Stimulated activated CD4-positive, alpha-beta T cell treated with anti-CD3 and anti-CD28 coated beads, Interleukin-15, amount 100 ng/mL, for 1 hour (primary cell): ENCODE data around the gene CXCL13.
"Not testable (repeated sequence)": the region's sequence is repeated elsewhere in the genome, so short reads cannot be mapped to it uniquely, and the experiment has no call there.

ENCODE experiments used
- DNase-seq, 2 donors: peaks; one replicate each; pipeline ENCODE4 v3.0.0-alpha.2; 2020; ENCODE audit warnings: low read depth in 1 of 2, low spot score in 1 of 2

CXCL13 gene, protein sequence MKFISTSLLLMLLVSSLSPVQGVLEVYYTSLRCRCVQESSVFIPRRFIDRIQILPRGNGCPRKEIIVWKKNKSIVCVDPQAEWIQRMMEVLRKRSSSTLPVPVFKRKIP

DNA sequence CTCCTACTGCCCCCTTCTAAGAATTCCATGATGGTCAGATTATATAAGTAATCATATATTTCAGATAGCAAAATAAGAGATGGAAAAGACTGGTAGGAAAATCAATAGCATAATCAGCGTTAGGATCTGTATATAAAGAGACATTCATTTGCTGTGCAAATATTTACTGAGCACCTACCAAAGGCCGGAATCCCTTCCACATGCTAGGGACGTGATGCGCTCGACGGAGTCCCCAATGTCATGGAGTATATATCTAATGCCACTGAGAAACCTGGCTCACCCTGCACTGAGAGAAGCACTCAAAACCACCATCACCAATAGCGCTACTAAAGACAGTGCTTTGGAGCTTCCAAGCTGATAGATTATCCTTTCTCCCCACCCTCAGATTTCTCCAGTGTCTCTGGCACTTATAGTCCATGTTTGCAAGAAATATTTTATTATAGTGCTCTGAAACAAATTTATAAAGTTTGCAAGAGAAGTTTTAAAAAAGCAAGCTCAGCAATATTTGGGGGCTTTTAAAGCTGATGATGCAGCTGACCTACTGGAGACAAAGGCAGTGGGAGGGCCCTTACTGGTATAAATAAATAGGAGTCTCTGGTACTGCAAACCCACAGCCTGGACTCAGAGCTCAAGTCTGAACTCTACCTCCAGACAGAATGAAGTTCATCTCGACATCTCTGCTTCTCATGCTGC is at the start of gene CXCL13:
TSS of gene CXCL13 (plus strand) at position 611 of the 693 bp plus-strand sequence. CDS start at position 657, 46 bp downstream.
- no peak for DNase-seq

DNA sequence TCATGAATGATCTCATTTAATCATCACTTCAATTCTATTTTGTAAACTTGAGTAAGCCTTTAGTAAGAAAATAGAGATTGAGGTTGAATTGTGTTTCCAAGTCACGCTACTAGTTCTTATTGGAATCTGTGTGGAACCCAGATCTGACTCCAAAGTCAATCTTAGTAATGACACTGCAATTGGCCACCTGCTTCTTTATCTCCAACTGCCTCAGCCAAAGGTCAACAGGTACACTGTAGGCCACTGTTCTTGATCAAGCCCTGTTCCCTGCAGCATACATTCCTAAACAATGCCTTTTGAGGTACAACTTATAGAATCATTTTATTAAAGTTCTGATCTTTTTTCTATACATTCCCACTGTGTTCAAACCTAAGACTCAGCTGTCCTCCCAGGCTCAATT is 45.5 kb upstream of the CXCL13 start:
- no peak for DNase-seq

DNA sequence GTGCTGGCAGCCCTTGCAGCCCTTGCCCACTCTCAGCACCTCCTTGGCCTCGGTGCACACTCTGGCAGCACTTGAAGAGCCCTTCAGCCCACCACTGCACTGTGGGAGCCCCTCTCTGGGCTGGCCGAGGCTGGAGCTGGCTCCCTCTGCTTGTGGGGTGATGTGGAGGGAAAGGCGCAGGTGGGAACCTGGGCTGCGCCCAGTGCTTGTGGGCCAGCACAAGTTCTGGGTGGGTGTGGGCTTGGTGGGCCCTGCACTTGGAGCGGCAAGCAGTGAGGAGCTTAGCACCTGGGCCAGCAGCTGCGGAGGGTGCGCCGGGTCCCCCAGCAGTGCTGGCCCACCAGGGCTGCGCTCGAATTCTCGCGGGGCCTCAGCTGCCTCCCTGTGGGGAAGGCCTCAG is 43.9 kb upstream of the CXCL13 start:
- not testable (repeated sequence) for DNase-seq

DNA sequence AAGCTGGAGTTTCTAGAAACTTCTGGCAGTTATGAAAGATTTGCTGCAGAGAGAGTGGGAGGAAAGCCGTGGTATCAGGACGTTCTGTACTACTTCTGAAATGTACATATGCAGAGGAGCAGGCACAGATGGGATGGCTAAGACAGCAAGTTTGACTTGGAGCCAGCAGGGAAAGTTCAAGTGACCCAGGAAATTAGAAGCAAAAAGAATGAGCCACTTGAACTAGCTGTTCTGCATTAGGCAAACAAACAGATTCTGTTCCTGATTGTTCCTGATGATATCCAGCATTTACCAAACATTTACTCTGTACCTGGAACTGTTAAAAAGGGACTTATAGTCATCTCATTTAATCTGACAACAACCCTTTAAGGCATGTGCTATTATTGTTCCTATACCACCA is 41.4 kb upstream of the CXCL13 start:
- no peak for DNase-seq

DNA sequence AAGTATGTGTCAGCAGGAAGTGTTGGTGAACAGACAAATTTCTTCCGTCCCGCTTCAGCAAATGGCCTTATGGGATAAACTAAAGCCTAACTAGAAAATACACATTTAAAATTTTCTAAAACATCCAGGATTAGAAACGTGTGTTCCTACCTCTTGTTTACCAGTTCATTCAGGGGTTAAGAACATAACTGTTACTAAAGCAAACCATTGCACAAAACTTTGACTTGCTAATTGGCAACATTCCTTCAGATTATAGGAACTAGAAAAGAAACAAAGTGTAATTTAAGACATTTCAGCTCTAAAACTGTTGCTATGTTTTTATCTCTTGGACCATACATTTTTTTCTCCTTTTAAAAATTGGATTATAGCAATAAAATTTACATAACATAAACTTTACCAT is 39.5 kb upstream of the CXCL13 start:
- DNase-seq: no peak

DNA sequence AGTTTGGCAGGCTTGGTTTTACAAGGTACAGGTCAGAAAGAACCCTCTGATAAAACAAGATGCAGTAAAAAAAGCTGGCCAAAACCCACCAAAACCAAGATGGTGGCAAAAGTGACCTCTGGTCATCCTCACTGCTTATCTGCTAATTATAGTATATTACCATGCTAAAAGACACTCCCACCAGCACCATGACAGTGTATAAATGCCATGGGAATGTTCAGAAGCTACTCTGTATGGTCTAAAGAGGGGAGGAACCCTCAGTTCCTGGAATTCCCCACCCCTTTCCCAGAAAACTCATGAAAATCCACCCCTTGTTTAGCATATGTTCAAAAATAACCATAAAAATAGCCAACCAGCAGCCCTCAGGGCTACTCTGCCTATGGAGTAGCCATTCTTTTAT is 38.1 kb upstream of the CXCL13 start:
- DNase-seq: no peak

DNA sequence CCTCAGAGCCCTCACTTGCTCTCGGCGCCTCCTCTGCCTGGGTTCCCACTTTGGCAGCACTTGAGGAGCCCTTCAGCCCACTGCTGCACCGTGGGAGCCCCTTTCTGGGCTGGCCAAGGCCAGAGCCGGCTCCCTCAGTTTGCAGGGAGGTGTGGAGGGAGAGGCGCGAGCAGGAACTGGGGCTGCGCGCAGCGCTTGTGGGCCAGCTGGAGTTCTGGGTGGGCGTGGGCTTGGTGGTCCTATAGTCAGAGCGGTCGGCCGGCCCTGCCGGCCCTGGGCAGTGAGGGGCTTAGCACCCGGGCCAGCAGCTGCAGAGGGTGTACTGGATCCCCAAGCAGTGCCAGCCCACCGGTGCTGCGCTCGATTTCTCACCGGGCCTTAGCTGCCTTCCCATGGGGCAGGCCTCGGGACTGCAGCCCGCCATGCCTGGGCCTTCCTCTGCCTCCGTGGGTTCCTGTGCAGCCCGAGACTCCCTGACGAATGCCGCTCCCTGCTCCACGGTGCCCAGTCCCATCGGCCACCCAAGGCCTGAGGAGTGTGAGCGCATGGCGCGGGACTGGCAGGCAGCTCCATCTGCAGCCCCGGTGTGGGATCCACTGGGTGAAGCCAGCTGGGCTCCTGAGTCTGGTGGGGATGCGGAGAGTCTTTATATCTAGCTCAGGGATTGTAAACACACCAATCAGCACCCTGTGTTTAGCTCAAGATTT is 35.0 kb upstream of the CXCL13 start:
- not testable (repeated sequence) for DNase-seq

DNA sequence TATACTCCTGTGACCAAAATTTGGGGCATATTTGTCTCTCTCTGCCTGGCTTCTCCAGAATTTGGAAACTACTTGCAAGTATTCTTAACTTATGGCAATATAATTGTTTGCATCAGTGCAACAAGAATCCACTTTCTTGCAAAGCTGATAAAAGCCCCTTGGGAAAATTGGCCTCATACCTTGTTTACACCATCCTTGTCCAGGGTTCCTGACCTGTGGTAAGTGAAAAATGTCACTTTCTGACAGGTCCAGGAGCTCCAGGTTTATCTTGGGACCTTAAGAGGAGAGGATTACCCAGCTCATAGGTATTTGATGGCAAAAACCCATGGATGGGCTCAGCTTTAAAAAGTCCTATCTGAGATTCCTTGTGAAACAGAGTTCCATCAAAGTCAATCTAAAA is 29.3 kb upstream of the CXCL13 start:
- DNase-seq: no peak

DNA sequence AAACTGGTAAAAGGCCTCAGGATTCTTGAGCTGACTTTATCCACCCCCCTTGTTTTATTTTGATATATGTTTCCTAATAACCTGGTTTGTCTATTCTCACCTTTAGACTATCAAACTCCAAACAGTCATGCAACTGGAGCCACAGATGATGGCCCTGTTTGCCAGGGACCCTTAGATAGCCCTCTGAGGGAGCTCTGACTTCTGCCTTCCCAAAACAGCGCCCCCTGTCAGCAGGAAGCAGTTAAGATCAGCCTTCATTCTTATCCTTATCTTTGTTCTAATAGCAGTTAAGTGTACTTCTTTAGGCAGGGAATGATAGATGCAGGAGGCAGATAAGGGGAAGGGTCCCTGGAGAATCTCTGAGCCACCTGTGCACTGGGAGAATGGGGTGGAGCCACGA is 27.5 kb upstream of the CXCL13 start:
- no peak for DNase-seq

DNA sequence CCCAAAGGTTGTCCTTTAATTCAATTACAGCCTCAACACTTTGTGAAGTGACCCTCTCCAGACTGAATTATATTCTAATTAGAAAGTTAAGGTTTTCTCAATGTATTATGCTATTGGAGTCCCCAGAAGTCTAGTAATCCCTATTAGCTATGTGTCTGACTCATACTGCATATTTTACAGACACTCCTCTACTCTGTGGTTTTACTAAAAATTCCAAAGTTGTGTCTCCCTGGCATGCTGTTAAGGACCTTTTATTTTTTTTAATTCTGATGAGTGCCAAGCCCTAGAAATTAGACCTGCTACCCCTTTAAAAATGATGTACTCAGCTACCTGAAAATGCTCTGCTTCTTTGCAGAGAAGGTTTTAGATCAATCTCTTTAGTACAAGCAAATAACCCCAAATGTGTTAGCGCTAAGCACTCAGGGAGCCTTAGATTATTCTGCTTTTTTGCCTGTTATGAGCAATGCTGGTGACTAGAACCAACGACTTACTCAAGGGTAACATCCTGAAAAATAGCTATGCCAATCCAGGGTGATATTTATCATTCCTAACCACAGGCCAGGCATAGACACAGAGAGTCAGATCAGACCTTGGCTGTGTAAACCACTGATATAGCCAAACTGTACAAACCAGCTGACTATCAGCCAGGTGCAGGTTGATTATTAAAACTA is 26.1 kb upstream of the CXCL13 start:
- DNase-seq: no peak

DNA sequence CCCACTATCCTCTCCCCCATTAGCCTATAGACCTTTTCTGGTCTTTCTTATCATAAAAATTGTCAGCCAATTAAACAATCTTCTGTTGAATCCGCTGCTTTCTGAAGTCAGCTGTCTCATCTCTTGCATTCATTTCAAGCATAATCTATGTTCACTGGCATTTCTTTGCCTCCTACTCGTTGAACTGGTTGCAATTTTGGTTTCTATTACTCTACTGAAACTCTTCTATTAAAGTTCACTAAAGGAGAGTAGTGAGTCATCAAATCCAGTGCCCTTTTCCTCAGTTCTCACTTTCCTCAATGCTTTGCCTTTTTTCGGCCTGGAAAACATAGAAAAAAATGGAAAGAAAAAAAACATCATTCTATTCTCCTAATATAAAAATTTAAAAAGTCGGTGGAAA is 23.9 kb upstream of the CXCL13 start:
- DNase-seq: no peak

DNA sequence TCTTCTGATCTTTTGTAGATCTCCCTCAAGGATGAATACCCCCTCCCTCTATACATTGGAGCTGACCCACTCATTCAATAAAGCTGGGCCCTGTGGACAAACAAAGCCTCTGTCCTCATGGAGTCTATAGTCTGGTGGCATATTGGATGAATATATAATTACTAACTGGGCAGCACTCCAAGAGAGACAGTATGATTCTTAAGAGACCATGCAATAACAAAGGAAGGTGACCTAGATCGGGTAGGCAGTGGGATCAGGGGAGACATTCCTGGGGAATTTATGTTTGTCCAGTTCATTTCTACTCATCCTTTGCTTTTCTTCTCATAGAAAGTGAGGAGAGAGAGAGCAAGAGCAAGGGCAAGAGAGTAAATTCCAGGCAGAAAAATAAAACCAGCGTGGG is 23.5 kb upstream of the CXCL13 start:
- no peak for DNase-seq

DNA sequence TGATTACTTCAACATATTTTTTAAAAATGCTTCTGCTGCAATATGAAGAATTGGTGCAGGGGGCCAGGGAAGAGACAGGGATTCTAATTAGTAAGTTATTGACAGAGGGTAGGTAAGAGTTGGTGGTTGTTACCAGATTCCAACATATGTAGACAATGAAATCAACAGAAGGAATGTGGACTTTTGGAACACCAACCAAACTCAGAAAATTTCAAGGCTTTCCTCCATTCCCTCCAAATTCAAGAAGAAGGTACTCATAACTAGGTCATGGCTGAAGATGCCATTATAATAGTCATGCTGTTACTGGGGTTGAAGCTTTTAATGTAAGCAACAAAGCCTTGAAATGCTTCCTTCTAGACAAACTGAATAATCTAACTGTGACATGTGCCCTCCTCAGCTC is 22.9 kb upstream of the CXCL13 start:
- no peak for DNase-seq

DNA sequence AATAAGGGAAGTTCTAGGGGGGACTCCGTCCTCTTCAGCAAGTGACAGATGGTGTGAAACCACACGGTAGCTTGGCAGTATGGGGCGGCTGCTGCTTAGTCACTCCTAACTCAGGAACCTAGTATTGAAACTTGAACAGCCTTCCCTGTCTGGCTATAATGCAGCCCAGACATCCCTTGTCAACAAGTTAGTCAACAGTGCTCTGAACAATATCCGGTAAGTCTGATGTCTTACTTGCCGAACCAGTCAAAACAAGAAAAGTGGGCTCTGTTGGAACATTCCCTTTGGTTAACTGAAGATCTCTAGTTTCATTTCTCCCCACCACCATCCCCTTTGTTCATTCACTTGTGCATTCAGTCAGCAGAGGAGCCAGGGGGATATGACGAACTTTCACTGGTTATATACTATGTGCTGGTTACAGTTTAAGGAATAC is 18.7 kb upstream of the CXCL13 start:
- peak in 1 of 2 donors; percentile 20 for DNase-seq

DNA sequence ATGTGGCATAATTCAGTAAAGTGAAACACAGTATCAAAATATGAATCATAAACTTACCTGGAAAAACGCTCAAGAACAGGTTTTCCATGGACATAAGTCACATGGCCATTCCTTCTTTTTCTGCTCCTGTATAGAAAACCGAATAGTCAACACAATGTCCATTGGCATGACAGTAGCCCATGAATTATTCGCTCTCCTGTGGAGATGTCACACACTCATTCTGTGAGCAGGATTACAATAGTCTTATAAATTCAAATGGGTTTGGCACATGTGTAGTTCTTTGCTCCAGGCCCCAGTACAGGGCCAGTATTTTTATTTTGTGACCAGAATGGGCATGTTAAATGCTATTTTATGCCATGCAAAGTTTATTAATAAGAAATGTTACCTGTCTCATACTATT is 15.1 kb upstream of the CXCL13 start:
- no peak for DNase-seq

DNA sequence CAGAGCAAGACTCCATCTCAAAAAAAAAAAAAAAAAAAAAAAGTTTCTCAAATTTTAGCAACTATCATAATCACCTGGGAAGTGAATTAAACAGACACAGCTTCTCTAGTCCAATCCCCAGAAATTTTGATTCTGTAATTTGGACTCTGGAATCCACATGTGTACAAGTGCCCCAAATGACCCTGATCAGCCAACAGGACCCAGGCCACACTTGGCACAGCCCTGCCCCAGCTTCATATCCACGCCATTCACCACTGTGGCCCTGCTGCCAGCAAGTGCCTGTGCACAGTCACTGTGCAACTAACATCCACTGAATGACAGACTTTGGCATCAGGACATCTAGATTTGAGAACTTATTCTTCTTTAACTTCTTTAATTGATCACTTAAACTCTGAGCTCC is 14.1 kb upstream of the CXCL13 start:
- DNase-seq: no peak

DNA sequence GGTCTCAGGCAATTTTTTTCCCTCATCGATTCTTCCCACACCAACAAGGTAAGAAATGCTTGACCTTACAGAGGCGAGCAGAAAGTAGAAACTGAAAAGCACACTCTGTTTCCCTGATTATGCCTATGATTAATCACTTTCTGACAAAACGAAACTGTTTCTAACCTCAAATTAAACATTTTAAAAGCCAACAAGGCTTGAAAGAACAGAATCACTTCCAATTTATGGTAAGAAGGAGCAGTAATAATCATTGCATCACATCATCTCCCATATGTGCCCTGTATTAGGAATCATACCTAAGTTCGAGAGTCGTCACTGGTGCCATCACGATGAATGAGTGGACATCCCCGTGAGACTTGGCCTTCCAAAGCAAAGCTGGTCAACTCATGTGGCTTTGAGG is 12.5 kb upstream of the CXCL13 start:
- DNase-seq: no peak

DNA sequence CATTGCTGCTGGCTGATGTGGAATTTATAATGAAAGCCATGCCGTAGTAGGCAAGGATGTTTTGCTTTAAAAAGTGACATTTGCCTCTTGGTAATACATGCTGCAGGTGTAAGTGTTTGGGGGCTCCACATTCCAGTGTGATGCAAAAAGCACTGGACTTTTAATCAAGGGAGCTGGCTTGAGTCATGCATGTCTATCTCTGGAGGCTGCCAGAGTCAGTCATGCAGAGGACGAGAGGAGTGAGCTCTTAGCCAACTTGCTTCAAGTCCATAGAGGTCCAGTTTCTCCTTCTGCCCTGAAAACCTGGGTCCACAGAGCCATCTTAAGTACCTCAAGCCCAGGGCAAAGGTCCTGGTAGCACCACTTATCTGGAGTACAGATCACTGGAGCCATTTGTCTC is 11.6 kb upstream of the CXCL13 start:
- DNase-seq: no peak

DNA sequence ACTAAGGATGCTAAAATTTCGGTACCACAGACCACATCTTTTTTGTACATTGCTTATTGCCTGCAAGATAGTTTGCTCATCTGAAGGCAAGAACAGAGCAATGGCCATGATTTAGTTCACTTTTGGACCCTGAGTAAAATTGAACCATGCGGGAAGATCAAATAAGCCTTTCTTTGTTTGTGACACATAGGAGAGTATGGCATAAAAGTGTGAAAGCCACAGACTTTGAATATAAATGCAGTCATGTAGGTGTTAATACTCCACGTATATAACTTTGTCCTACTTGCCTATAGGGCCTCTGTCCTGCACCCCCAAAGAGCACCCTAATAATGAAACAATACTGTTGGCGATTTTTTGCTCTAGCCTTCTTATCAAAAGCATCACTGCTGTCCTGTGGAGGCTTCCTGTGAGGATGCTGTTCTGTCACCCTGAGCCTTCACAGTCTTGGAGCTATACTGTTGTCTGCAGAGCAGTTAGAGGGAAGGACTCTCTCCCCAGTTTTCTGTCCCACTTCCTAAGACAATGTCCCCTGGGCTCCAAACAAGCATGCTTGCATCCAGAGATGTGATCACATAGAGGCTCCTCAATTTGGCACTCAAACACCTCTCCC is 10.2 kb upstream of the CXCL13 start:
- DNase-seq: no peak

DNA sequence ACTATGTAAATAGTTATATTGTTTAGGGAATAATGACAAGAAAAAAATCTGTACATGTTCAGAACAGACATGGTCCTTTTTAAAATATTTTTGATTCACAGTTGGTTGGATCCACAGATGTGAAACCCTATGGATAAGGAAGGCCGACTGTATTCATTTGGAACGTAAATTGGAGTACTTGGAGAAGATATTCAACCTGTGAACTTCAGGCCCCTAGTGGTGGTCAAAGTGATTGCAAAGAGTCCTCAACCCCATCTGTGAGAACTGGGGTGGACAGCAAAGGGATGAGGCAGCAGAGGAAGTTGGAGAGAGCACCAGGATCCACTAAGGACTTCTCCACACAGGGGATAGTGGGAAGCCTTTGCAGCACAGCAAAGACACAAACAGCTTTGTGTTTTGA is 6.2 kb upstream of the CXCL13 start:
- no peak for DNase-seq

DNA sequence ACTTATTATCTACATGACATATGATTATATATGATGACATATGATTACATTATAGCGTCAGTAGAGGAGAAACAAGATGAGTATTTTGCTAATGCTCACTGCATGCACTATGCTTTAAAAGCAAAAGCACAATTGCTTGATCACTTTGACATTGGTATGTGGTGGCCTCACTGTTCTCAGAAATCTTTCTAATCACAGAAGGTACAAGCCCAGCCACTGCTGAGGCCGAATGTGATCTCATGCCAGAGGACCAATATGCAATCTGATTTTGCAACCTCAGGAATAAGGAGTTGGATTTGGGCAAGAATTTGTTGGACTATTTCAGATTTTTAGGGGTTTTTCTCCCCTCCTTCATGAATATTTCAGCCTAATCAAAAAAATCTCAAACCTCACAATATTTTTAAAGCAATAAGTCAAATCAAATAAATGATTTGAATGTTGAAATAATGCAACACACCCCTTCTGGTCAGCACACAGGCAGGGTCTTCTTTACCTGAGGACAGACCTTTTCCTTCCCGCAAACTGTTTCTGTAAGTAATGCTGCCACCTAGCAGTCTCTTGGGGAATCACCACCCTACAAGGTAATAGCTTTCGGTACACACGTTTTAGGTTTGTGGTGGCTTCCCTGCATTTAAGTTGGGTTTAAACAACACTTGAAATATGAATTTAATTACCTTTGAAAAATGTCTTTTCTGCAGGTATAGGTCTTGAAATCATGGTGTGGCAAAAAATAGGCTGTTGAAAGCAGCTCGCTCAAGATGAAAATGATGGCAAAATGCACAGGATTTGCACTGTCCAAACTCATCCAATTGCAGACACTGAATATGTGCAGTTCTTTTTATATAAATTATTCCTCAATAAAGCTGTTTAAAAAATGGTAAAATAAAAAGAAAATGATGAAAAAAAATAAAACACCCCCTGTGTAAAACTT is 4.8 kb upstream of the CXCL13 start:
- no peak for DNase-seq
